PC-3 (cell line): ENCODE data around the gene DAAM2. TPM values are rescaled to one million over a fixed set of nuclear protein-coding genes. Genes with fewer than 3 reads are reported as not detected.

ENCODE experiments used
- ATAC-seq: fragments of 200-7000 bp; cut with Tn5 transposase; 2 replicates; pipeline ENCODE4 v1.9.1; 2020; ENCODE audit warnings: mild to moderate bottlenecking, moderate library complexity
- BruUV-seq: library from RNA; stranded (reverse); fragments of 400-500 nt; replicated peaks from 2 replicates; lab custom pipeline; 2021; lab: Mats Ljungman, UMichigan
- CTCF ChIA-PET: fragments of 300-600 bp; sonication (Branson Sonifier 250); formaldehyde crosslinking; loops from one replicate; lab custom pipeline; 2022; ENCODE audit warnings: antibody characterized with exemption; lab: Charles Lee
- POLR2A ChIA-PET: fragments of 300-600 bp; sonication (Branson Sonifier 250); formaldehyde crosslinking; loops from one replicate; lab custom pipeline; 2022; ENCODE audit warnings: antibody characterized with exemption; ENCODE audit not compliant: unreplicated experiment; lab: Charles Lee
- DNase-seq: peaks from one replicate; pipeline ENCODE4 v3.0.0-alpha.2; 2015
- H2AFZ ChIP-seq: fragments of 300-600 bp; sonication (generic); 2 replicates; pipeline ENCODE4 v1.6.0; 2016; ENCODE audit warnings: antibody characterized with exemption, low read length
- H3F3A ChIP-seq: fragments of 300-600 bp; sonication (generic); one replicate; pipeline ENCODE4 v1.6.0; 2017; ENCODE audit warnings: antibody characterized with exemption, low read length, control low read depth, mild to moderate bottlenecking; ENCODE audit not compliant: unreplicated experiment
- H3K27ac ChIP-seq: fragments of 300-600 bp; sonication (generic); 2 replicates; pipeline ENCODE4 v1.5.1; 2016; ENCODE audit warnings: mild to moderate bottlenecking, low read length
- H3K27me3 ChIP-seq: fragments of 300-600 bp; sonication (generic); 2 replicates; pipeline ENCODE4 v1.6.1; 2016; ENCODE audit warnings: low read length, mixed read lengths
- H3K36me3 ChIP-seq: fragments of 300-600 bp; sonication (generic); 2 replicates; pipeline ENCODE4 v1.6.1; 2016; ENCODE audit warnings: low read depth, mixed run types, low read length, mixed read lengths
- H3K4me1 ChIP-seq: fragments of 300-600 bp; sonication (generic); 2 replicates; pipeline ENCODE4 v1.5.1; 2016; ENCODE audit warnings: low read length; ENCODE audit not compliant: insufficient read depth
- H3K4me2 ChIP-seq: fragments of 300-600 bp; sonication (generic); 2 replicates; pipeline ENCODE4 v1.6.0; 2016; ENCODE audit warnings: low read length
- H3K4me3 ChIP-seq: fragments of 300-600 bp; sonication (generic); 2 replicates; pipeline ENCODE4 v1.5.1; 2016; ENCODE audit warnings: mild to moderate bottlenecking, low read length, mixed read lengths
- H3K79me2 ChIP-seq: fragments of 300-600 bp; sonication (generic); 2 replicates; pipeline ENCODE4 v1.6.1; 2017; ENCODE audit warnings: low read length, mixed read lengths
- H3K9ac ChIP-seq: fragments of 300-600 bp; sonication (generic); 2 replicates; pipeline ENCODE4 v1.6.0; 2016; ENCODE audit warnings: mild to moderate bottlenecking, low read length
- H3K9me2 ChIP-seq: fragments of 300-600 bp; sonication (generic); replicated peaks from 2 replicates; pipeline ENCODE4 v1.6.1; 2016; ENCODE audit warnings: mixed run types, low read length, mixed read lengths
- H3K9me3 ChIP-seq: fragments of 300-600 bp; sonication (generic); 2 replicates; pipeline ENCODE4 v1.6.1; 2016; ENCODE audit warnings: low read length, mixed read lengths
- H4K20me1 ChIP-seq: fragments of 300-600 bp; sonication (generic); 2 replicates; pipeline ENCODE4 v1.6.1; 2016; ENCODE audit warnings: low read length, mixed read lengths
- CTCF ChIP-seq: fragments of 300-600 bp; sonication (generic); conservative IDR thresholded peaks from 2 replicates; pipeline ENCODE4 v1.5.1; 2017; ENCODE audit warnings: antibody characterized with exemption, low read depth, mild to moderate bottlenecking, low read length
- EZH2 ChIP-seq: fragments of 300-600 bp; sonication (generic); IDR thresholded peaks from one replicate; pipeline ENCODE4 v1.6.1; 2017; ENCODE audit warnings: antibody characterized with exemption, mild to moderate bottlenecking, low read length; ENCODE audit not compliant: unreplicated experiment
- EZH2phosphoT487 ChIP-seq: fragments of 300-600 bp; sonication (generic); IDR thresholded peaks from 2 replicates; pipeline ENCODE4 v1.6.1; 2018; ENCODE audit warnings: mild to moderate bottlenecking, antibody characterized with exemption, low read length, borderline replicate concordance
- intact Hi-C: fragments of 100-400 bp; cut with micrococcal nuclease; formaldehyde crosslinking; loops from 2 replicates; pipeline ENCODE4 v1.9.0; 2023
- total RNA-seq: library from RNA; depleted of rRNA; stranded (reverse); fragments of >200 nt; gene quantifications from 2 replicates; pipeline ENCODE4 v1.2.3, GENCODE V29; 2014

The DAAM2 gene
- total RNA-seq, 1 experiment from 2014 or later: not detected

GRCh38 chr6:39822846-39823815 is 31.0 kb downstream of the DAAM2 start:
- ATAC-seq (no peak), DNase-seq (no peak)
- no peak overlapping the region for H3K4me2 ChIP-seq
- H3K9me2 ChIP-seq: no peaks in the 10 kb centered on the region
- no peak overlapping the region for H2AFZ ChIP-seq
- BruUV-seq: no TSS peak
- ChIA-PET CTCF (no interaction called here), POLR2A (no interaction called here)
- H4K20me1 ChIP-seq: no peaks in the 10 kb centered on the region
- H3K9me3 ChIP-seq: no peaks in the 10 kb centered on the region
- H3K4me3 ChIP-seq: no peak overlapping the region
- no peaks in the 10 kb centered on the region for H3K79me2 ChIP-seq
- H3K27ac ChIP-seq: no peak overlapping the region
- no peak for TF ChIP-seq CTCF
- TF ChIP-seq EZH2: no peak
- no peak for TF ChIP-seq EZH2phosphoT487
- H3K27me3 ChIP-seq: peaks cover 16% of the 10 kb centered on the region
- H3K9ac ChIP-seq: no peak overlapping the region
- no peaks in the 10 kb centered on the region for H3F3A ChIP-seq
- intact Hi-C loops: no loop called here
- no peaks in the 10 kb centered on the region for H3K36me3 ChIP-seq
- no peaks in the 10 kb centered on the region for H3K4me1 ChIP-seq

- peaks cover 27% of the 10 kb centered on the region for H3K27me3 ChIP-seq
- intact Hi-C loops: no loop called here
Observed at GRCh38 chr6:39824030-39824926, 32.1 kb downstream of the DAAM2 start.

More at GRCh38 chr6:39824030-39824926, 32.1 kb downstream of the DAAM2 start:
- H3K9me3 ChIP-seq: no peaks in the 10 kb centered on the region
- ChIA-PET POLR2A (no interaction called here), CTCF (no interaction called here)
- H3K36me3 ChIP-seq: no peaks in the 10 kb centered on the region
- H3K9me2 ChIP-seq: no peaks in the 10 kb centered on the region
- H3K79me2 ChIP-seq: no peaks in the 10 kb centered on the region
- no peak overlapping the region for H2AFZ ChIP-seq
- DNase-seq (no peak), ATAC-seq (no peak)
- H3F3A ChIP-seq: no peaks in the 10 kb centered on the region
- BruUV-seq: no TSS peak
- H4K20me1 ChIP-seq: no peaks in the 10 kb centered on the region
- no peak overlapping the region for H3K4me3 ChIP-seq
- H3K4me1 ChIP-seq: no peaks in the 10 kb centered on the region
- H3K27ac ChIP-seq: no peak overlapping the region
- no peak overlapping the region for H3K9ac ChIP-seq
- no peak overlapping the region for H3K4me2 ChIP-seq
- TF ChIP-seq EZH2phosphoT487: no peak
- no peak for TF ChIP-seq CTCF
- no peak for TF ChIP-seq EZH2
